DMS153 (cell line): ENCODE results near the gene MTMR10.

ENCODE experiments used
- DNase-seq: peaks from one replicate; lab custom pipeline; 2025; lab: John Stamatoyannopoulos, UW

Gene MTMR10

DNA sequence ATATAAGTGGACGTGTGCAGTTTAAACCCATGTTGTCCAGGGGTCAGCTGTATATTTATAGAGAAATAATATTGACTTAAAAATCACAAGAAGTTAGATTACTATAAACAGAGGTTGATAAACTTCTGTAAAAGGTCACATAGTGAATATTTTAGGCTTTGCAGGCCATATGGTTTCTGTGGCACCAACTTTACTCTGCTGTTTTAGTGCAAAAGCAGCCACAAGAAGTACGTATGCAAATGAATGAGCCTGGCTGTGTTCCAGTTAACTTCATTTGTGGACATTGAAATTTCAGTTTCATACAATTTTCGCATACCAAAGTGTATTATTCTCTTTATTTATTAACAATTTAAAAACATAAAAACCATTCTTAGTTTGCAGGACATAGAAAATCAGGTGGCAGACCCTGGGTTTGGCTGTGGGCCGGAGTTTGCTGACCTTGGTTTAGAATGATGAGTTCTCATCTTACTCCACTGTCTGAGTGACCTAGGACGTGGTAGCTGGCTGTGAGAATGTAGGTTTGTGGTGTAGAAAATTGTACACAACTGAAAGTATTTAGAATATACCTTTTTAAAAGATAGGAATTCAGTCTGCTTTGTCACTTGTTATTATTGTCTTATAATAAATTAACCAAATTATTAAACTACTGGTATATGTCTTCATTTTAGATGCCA lies 71.4 kb downstream of the MTMR10 start:
- DNase-seq = no peak

DNA sequence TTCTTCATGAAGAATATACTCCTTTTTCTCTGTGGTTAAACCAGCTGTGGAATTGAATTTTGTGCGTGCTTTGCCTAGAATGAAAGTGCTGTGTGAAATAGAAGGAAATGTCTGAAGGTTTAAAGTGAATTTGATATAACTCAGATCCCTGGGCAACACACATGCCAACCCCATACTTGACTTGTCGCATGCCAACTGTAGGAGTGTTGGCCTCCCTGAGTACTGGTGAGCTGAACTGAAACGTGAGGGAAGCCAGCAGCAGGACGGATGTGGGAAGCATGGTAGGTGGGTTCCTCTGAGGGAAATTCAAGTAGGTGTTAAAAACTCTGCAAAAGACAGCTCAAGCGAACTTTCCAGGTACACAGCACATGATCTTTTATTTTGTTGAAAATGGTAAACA lies 73.1 kb downstream of the MTMR10 start:
- no peak for DNase-seq

DNA sequence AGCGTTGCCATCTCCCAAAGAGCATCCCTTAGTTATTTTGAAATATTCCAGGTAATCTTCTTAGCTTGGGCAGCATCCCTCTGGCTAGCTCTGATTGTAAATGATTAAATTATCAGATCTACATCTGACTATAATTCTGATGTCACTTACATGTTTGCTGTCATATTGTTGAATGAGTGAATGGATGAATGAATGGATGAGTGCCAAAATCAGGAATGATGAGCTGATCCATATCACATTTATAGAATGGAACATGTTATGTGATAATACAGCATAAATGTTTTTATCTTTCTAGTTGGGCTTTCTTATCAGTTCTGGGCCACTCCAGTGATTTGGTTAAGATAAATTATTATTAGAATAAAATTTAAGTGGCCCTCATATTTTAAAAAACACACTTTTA lies 73.8 kb downstream of the MTMR10 start:
- no peak for DNase-seq

DNA sequence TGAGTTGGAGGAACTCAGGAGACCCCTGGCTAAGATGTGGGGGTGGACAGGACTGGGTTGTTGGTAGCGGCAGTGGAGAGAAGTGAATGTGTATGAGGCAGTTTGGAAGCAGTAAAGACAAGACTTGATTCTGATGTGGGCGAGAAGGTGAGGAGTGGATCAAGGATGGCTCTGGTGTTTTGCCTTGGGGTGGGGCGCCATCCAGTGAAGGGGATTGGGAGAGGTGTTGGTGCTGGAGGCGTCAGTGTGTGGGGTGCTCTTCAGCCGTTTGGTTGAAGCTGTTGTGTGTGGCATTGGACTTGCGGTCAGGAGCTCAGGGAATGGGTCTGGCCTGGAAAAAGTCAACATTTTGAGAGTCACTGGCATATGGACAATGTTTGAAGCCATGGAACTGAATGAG lies 74.4 kb downstream of the MTMR10 start:
- DNase-seq = no peak

DNA sequence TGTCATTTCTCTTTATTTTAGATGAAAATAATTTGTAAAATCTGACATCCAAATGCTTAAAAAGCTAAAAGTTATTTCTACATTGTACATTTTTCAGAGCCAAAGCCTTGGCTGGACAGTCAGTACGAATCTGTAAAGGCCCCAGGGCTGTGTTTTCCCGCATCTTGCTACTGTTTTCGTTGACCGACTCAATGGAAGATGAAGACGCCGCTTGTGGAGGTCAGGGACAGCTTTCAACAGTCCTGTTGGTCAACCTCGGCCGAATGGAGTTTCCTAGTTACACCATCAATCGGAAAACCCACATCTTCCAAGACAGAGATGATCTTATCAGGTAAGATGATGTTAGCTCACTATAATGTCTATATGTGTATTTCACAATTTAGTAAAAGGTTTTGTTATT lies 77.7 kb downstream of the MTMR10 start:
- no peak for DNase-seq

DNA sequence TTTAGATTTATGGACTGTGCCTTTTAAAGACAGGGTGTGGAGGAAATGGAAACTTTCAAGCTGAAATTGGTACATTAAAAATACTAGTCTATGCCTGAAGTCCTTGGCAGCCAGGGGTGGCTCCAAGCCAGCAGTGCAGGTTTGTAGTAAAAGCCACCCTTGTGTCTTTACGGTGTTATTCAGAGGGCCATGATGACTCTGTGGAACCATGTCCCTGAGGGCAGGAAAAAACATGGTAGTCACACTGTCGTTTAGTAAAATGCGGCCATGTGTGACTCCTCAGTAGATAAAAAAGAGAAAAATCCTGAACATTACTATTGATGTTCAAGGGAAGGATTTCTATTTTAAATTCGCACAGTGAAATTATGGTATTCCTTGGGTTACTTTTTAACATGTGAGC lies 85.1 kb downstream of the MTMR10 start:
- DNase-seq = no peak

DNA sequence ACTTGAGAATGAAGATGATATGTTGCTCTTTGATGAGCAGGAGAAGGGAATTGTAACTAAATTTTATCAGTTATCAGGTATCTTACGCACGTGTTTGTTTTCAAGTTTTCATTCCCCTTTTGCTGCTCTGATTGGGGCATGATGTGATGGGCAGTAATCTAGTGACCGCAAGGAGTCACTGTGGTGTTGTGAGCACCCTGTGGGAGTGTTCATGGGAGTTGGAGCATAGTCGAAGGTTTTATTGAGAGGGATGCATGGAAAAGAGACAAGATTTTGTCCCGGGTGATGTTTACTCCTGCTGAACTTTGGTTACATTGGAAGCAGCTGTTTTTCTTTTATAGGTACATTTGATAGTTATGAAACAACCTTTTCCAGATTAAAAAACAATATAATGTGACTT lies 85.6 kb downstream of the MTMR10 start:
- no peak for DNase-seq

DNA sequence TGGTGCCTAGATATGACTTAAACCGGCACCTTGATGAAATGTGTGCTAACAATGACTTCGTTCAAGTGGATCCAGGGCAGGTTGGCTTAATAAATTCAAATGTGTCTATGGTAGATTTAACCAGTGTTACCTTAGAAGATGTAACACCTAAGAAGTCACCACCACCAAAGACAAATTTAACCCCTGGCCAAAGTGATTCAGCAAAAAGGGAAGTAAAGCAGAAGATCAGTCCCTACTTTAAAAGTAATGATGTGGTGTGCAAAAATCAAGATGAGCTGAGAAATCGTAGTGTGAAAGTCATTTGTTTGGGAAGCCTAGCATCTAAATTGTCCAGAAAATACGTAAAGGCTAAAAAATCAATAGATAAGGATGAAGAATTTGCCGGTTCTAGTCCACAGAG lies 86.6 kb downstream of the MTMR10 start:
- DNase-seq = no peak

DNA sequence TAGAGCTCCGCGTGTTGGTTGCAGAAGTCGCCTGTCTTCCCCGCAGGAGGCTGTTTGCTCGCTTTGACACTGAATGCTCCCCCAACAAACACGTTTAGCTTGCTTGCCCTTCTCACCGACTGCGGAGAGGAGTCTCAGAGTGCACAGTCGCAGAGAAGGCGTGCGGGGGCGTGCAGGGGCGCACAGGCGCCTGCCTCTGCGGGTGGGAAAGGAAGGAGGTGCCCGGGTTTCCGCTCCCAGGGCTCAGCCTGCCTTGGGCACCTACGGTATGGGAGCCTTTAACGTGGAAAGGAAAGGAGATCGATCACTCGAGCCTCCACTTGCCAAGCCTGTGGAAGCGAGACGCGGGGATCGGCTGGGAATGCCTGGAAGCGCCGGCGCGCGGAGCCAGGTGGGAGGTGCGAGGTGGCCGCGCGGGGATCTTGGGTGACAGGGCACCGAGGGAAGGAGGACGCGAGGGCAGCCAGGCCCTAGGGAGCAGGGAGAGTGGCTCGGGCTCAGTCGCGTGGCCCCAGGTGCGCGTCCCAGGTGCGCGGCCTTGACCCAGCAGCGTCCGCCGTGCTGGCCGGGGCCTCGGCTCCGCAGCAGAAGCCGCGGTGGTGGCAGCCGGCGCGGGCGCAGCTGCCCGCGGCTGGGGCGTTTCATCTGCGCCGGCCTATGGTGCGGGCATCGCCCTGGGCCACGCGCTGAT lies 87.8 kb downstream of the MTMR10 start, which contains the start of gene FAN1:
TSS of gene FAN1 (plus strand) at position 419 of the 691 bp plus-strand sequence. CDS start 749 bp downstream, outside the sequence.
- peak; percentile 30 for DNase-seq

DNA sequence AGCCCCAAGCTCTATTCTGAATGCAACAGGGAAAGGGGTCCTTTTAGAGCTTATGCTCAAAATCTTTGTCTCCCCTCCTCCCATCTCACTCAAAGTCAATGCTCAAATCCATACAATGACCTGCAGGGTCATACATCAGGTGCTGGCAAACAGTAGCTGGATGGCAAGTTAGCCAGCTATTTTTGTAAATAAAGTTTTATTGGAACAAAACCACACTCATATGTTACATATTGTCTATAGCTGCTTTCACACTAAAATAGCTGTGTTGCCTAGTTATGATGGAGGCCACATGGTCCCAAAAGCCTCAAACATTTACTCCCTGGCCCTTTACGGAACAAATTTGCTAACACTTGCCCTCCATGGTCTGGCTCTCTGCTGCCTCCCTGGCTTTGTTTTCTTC lies 89.5 kb downstream of the MTMR10 start:
- no peak for DNase-seq

DNA sequence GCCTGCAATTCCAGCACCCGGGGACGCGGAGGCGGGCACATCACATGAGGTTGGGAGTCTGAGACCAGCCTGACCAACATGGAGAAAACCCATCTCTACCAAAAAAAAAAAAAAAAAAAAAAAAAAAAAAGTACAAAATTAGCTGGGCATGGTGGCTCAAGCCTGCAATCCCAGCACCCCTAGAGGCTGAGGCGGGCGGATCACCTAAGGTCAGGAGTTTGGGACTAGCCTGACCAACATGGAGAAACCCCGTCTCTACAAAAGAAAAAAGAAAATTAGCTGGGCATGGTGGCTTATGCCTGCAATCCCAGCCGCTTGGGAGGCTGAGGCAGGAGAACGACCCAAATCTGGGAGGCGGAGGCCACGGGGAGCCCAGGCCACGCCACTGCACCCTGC lies 95.2 kb downstream of the MTMR10 start:
- no peak for DNase-seq

DNA sequence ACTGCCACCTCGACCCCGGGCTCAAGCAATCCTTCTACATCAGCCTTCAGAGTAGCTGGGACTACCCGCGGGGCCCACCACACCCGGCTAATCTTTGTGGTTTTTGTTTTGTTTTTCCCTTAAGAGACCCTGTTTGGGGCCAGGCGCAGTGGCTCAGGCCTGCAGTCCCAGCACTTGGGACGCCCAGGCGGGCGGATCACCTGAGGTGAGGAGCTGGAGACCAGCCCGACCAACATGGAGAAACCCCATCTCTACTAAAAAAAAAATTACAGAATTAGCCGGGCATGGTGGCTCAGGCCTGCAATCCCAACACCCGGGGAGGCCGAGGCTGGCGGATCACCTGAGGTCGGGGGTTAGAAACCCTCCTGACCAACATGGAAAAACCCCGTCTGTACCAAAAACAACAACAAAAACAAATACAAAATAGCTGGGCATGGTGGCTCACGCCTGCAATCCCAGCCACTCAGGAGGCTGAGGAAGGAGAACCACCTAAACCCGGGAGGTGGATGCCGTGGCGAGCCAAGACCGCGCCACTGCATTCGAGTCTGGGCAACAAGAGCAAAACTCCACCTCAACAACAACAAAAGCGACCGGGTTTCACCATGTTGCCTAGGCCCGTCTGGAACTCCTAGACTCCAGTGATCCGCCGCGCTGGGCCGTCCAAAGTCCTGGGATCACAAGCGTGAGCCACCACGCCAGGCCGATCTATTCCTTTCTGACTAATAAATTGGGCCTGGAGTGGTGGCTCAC lies 95.8 kb downstream of the MTMR10 start:
- no peak for DNase-seq

DNA sequence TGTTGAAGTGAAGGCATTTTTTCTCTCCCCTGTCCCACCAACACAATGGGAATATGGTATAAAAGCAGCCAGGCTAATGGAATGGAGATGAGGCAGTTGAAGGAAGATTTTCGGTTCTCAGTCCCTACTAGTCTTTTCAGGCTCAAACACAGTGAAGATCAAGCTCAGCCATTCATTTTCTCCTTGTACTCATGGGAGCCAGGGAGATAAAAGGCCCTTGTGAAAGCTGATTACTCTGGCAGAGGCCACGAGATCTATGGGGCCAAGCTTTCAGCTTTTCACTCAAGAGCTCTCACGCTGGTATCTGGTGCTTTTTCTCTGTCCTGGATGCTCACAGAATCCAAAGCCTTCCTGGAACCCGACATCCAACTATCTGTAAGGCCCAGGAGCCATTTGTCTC lies 102.2 kb downstream of the MTMR10 start:
- DNase-seq = no peak
